Neural crest cell (in vitro differentiated cells): ENCODE measurements around the gene CEBPG. TPM values are rescaled to one million over a fixed set of nuclear protein-coding genes. Genes with fewer than 3 reads are reported as not detected.

ENCODE experiments used
- DNase-seq: peaks from one replicate; pipeline ENCODE4 v3.0.0; 2021; ENCODE audit warnings: low read depth, mixed read lengths, low spot score
- H3K27ac Mint-ChIP-seq: one replicate; pipeline ENCODE4 v1.8.0; 2021; ENCODE audit warnings: mild to moderate bottlenecking, mixed read lengths; ENCODE audit not compliant: unreplicated experiment
- H3K27me3 Mint-ChIP-seq: 2 replicates; pipeline ENCODE4 v1.8.0; 2021; ENCODE audit warnings: low read depth, mild to moderate bottlenecking, mixed read lengths
- H3K36me3 Mint-ChIP-seq: 2 replicates; pipeline ENCODE4 v1.8.0; 2021; ENCODE audit warnings: low read depth, mild to moderate bottlenecking, mixed read lengths
- H3K4me1 Mint-ChIP-seq: 2 replicates; pipeline ENCODE4 v1.8.0; 2021; ENCODE audit warnings: mixed read lengths
- H3K4me3 Mint-ChIP-seq: one replicate; pipeline ENCODE4 v1.8.0; 2021; ENCODE audit warnings: mild to moderate bottlenecking, mixed read lengths
- H3K9me3 Mint-ChIP-seq: 2 replicates; pipeline ENCODE4 v1.8.0; 2021; ENCODE audit warnings: mixed read lengths
- CTCF ChIP-seq: fragments of 200-600 bp; sonication (generic); conservative IDR thresholded peaks from 2 replicates; pipeline ENCODE4 v1.5.0; 2021; ENCODE audit warnings: antibody characterized with exemption, mild to moderate bottlenecking
- total RNA-seq: library from RNA; stranded (reverse); gene quantifications from 2 replicates; pipeline ENCODE4 v1.2.1, GENCODE V29; 2021

The CEBPG gene
- total RNA-seq, 1 donor from 2014 or later = 41.9 TPM

- Mint-ChIP-seq H3K9me3 (no peaks in the 10 kb centered on the region), H3K27me3 (no peaks in the 10 kb centered on the region), H3K27ac (no peak overlapping the region), H3K4me1 (peaks cover 14% of the 10 kb centered on the region), H3K4me3 (no peak overlapping the region), H3K36me3 (no peaks in the 10 kb centered on the region)
- TF ChIP-seq CTCF = no peak
- DNase-seq = no peak
Observed at GRCh38 chr19:33386361-33386858, 12.9 kb downstream of the CEBPG start.

- Mint-ChIP-seq H3K4me1 (peaks cover 6% of the 10 kb centered on the region), H3K27me3 (no peaks in the 10 kb centered on the region), H3K27ac (no peak overlapping the region), H3K9me3 (no peaks in the 10 kb centered on the region), H3K36me3 (no peaks in the 10 kb centered on the region), H3K4me3 (no peak overlapping the region)
- no peak for DNase-seq
- no peak for TF ChIP-seq CTCF
Observed at GRCh38 chr19:33387351-33388230, 14.1 kb downstream of the CEBPG start.

- no peaks in the 10 kb centered on the region for H3K27me3 Mint-ChIP-seq
- no peak for DNase-seq
- no peak for TF ChIP-seq CTCF
- H3K36me3 Mint-ChIP-seq = no peaks in the 10 kb centered on the region
- no peak overlapping the region for H3K4me3 Mint-ChIP-seq
- no peak overlapping the region for H3K27ac Mint-ChIP-seq
- H3K4me1 Mint-ChIP-seq = peaks cover 6% of the 10 kb centered on the region
- H3K9me3 Mint-ChIP-seq = no peaks in the 10 kb centered on the region
Observed at GRCh38 chr19:33388231-33388724, 14.8 kb downstream of the CEBPG start.

GRCh38 chr19:33388725-33389420, 15.4 kb downstream of the CEBPG start:
- Mint-ChIP-seq H3K9me3 (no peaks in the 10 kb centered on the region), H3K27ac (no peak overlapping the region), H3K4me3 (no peak overlapping the region), H3K4me1 (peaks cover 8% of the 10 kb centered on the region), H3K27me3 (no peaks in the 10 kb centered on the region), H3K36me3 (no peaks in the 10 kb centered on the region)
- TF ChIP-seq CTCF = no peak
- no peak for DNase-seq

- peaks cover 4% of the 10 kb centered on the region for H3K4me1 Mint-ChIP-seq
- H3K27me3 Mint-ChIP-seq = no peaks in the 10 kb centered on the region
- H3K36me3 Mint-ChIP-seq = no peaks in the 10 kb centered on the region
- no peak for TF ChIP-seq CTCF
- H3K4me3 Mint-ChIP-seq = no peak overlapping the region
- no peak overlapping the region for H3K27ac Mint-ChIP-seq
- H3K9me3 Mint-ChIP-seq = no peaks in the 10 kb centered on the region
- DNase-seq = no peak
Observed at GRCh38 chr19:33389421-33390100, 16.1 kb downstream of the CEBPG start.
